GM18499 (cell line): Measurements from ENCODE around the gene TRAF5.
"Not testable (repeated sequence)": the region's sequence is repeated elsewhere in the genome, so short reads cannot be mapped to it uniquely, and the experiment has no call there.

ENCODE experiments used
- ATAC-seq: cut with Tn5 transposase; IDR thresholded peaks from one replicate; pipeline ENCODE4 v1.9.1; 2021; ENCODE audit warnings: moderate number of reproducible peaks; ENCODE audit not compliant: insufficient read depth, unreplicated experiment

The TRAF5 gene

GRCh38 chr1:211341999-211342398, 15.4 kb downstream of the TRAF5 start:
- ATAC-seq: no peak

DNA sequence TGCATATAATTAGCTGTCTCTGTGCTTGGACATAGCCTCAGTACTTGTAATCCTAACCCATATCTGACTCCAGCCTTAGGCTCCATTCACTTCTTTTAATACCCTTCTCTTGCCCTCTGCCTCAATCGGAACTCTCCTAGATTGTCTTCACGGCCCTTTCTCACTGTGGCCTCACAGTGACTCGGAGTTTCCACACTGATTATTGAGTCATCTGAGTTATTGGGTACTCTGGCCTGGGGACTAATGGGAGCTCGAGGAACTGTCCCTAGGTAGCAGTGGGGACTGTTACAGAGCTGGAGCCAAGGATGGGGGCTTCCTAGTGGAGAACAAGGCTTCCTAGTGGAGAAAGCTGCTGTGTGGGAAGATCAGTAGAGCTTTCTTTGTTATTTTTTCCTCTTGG, 17.0 kb downstream of the TRAF5 start:
- ATAC-seq: no peak

DNA sequence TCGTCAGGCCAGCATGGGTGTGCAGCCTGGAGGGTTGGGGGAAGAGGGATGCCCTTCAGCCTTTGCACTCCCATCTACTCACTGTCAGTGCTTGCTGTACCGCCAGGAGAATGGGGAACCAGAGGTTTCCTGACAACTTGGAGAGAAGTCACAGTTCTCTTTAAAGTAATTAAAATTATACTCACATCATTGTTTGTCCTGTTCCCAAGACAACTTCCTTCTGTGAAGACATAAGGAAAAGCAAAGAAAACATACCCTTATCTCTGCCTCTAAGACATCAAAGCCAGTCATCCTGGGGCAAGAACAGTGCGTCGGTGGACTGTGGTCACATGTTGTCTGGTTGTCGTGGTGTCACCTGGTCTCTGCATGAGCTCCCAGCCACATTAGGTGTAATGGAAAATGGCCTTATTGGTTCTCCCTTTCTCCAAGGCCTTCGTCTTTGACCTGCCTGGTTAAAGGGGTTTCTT, 17.6 kb downstream of the TRAF5 start:
- no peak for ATAC-seq

DNA sequence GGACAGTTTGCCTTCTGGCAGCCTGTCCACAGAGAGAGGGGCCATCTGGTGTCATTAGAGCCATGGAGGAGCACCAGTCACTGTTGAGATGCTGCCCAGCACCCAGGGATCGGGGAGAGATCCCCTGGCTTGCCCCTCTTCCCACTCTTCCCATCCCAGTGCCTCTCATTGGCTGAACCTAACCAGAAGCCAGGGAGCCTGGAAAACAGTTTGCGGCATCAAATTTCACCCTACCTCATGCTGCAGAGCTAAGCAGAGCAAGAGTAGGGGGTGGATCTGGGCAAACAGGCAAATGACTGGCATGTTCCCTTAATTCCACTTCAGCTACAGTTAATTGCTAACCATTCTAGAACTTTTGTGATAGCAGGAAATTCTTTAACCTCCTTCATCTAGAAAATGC, 19.1 kb downstream of the TRAF5 start:
- no peak for ATAC-seq

DNA sequence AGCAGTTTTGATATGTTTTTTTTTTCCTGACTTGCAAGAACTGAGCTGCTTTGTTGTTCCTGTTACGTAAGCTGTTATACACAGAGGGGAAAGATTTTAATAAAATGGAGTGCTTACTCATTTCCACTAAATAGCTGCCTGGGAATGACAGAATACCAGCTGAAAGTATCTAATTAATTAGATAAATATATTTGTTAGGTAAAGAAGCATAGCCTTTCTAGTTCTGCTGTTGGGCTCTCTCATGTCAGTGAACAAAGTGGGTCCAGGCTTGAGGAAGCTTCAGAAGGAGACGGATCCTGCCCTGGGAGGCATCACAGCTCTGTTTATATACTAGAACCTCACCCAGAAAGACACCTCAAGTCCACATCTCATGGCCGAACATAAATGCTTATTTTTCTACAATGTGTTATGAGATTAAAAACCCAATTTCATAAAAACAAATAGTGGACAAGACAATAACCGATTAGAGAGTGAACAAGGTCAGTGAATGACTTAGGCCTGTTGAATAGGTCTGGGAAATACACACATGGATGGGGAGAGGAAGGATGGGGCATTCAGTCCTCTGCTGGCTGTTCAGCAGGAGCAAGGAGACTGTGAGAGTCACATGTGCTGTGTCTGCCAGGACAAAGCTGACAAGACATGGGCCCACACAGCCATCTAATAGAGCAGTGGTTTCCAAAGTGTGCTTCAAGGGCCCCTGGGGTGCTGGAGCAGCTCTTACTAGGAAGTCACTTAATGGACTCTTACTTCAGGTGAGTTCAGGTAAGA, 20.6 kb downstream of the TRAF5 start:
- ATAC-seq: no peak

GRCh38 chr1:211348547-211348946, 21.9 kb downstream of the TRAF5 start:
- no peak for ATAC-seq

- no peak for ATAC-seq
Observed at GRCh38 chr1:211349741-211350140, 23.1 kb downstream of the TRAF5 start.

DNA sequence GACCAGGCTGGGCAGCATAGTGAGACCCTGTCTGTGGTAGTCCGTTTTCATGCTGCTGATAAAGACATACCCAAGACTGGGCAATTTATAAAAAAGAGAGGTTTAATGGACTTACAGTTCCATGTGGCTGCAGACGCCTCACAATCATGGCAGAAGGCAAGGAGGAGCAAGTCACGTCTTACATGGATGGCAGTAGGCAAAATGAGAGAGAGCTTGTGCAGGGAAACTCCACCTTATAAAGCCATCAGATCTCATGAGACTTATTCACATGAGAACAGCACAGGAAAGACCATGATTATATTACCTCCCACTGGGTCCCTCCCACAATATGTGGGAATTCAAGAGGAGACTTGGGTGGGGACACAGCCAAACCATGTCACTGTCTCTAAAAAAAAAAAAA, 25.4 kb downstream of the TRAF5 start:
- not testable (repeated sequence) for ATAC-seq

GRCh38 chr1:211352465-211352864, 25.8 kb downstream of the TRAF5 start:
- no peak for ATAC-seq

GRCh38 chr1:211352985-211353515, 26.4 kb downstream of the TRAF5 start:
- ATAC-seq: peak; percentile 67

DNA sequence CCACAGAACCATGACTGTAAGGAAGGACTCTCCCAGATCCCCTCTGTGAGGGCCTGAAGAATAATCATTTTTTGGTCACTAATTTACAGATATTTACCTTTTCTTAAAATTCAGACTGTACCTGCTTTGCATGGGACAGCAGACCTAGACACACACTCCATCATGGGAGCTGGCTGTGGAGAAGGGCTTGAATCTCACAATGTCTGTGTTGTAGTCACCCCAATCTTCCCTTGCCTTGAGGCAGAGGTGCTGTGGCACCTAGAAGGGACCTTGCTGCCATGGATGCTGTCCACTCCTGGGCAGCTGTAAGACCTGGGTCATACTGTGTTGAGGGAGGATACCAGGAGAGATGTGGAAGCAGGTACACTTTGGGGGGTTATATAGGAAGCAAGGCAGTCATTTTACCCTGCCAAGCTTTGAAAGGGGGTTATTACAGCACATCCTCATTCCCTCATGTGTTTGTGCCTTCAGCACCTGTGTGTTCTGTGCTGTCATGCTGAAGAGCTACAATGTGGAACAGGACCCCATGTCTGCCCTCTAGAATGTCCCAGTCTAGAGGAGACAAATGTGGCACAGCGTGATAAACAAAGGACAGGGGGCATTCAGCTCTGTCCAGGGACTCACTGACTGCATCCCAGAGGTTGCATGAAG, 27.1 kb downstream of the TRAF5 start:
- ATAC-seq: no peak

DNA sequence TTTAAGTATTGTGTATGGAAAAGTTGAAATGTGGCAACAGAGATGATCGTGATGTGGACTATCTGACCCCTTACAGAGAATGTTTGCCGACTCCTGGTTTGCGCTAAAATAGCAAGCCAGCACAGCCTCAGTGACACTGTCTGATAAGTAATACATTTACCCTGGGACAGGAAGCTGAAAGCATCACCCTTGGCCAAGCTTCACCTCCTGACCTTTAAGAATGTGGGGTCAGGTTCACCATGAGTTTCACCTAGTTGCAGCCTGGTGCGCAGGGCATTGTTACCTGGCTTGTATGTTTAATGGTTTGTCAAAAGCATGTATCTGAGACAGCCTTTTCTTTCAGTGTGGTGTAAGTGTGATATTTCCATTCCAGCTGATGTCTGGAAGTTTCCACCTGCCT, 29.2 kb downstream of the TRAF5 start:
- ATAC-seq: no peak

DNA sequence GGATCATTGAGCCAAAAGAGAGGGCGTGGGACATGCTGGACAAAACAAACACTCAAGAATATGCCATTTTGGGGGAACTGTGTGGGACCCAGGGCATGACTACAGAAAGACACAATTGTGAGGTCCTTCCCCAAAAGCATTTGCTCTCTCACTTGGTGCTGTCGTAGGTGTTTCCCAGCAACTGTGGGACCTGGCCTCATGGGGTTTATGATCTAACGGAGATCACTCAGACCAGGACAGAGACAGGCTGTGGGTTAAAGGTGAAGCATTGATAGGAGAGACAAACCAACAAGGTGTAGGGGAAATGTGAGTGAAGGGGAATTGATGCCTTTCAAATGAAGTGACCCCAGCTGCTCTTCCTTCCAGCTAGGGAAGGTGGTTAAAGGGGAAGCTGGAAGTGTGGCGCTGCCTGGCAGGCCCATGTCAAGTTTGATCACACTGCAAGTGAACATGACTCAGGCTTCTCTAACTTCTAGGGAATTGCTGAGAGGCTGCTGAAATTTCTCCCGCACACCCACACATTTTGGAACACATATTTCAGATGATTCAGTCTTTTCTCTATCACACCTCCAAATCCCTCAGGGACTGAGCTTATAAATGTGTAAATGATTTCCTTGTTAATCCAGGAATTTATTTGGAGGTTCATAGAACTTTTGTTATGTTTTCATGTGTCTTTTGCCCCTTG, 30.2 kb downstream of the TRAF5 start:
- ATAC-seq: no peak

DNA sequence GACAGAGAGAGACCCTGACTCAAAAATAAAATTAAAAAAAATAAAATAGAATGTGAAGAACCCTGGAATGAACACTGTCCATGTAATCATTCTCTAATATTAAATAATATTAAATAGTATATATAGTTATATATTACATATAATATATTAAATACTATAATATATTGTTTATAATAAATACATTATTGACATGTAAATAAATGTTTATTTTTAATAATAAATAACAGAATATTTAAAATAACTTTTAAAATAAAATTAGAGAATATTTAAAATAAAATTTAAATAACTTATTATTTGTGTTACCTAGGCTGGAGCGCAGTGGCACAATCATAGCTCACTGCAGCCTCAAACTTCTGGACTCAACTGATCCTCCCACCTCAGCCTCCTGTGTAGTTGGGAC, 32.1 kb downstream of the TRAF5 start:
- no peak for ATAC-seq

DNA sequence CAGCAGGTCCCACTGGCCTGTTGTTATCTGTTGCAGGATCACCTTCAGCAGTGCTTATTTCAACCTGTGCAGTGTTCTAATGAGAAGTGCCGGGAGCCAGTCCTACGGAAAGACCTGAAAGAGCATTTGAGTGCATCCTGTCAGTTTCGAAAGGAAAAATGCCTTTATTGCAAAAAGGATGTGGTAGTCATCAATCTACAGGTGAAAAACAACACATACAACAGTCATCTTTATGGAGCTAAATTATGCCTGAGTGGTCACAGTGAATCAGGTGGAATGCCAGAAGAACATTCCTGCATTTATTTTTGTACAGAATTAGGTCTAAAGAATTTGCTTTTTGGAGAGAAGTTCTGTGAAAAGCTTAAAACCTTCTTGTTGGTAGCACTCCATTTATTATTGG, 33.2 kb downstream of the TRAF5 start:
- no peak for ATAC-seq

DNA sequence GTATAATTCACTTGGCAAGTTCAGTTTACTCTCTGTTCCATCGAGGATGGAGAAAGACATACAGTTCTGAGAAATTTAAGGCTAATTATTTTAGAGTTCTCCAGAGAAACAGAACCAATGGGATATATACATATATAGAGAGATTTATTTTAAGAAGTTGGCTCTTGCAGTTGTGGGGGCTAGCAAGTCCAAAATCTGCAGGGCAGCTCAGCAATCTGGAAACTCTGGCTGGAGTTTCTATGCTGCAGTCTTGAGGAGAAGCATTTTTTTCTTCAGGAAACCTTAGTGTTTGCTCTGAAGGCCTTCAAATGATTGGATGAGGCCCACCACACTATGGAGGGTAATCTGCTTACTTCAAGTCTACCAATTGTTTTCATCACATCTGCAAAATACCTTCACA, 34.6 kb downstream of the TRAF5 start:
- no peak for ATAC-seq

- no peak for ATAC-seq
Observed at GRCh38 chr1:211369640-211370039, 43.0 kb downstream of the TRAF5 start.

GRCh38 chr1:211370669-211371068, 44.0 kb downstream of the TRAF5 start:
- no peak for ATAC-seq

- ATAC-seq: no peak
Observed at GRCh38 chr1:211371406-211372105, 44.9 kb downstream of the TRAF5 start.

- ATAC-seq: no peak
Observed at GRCh38 chr1:211372463-211372862, 45.8 kb downstream of the TRAF5 start.
